Central memory CD4-positive, alpha-beta T cell (primary cell): ENCODE measurements around the gene STAM.
"Not testable (repeated sequence)": the region's sequence is repeated elsewhere in the genome, so short reads cannot be mapped to it uniquely, and the experiment has no call there.

Experiments used
- DNase-seq: peaks from one replicate; pipeline ENCODE4 v3.0.0; 2022

STAM gene

DNA sequence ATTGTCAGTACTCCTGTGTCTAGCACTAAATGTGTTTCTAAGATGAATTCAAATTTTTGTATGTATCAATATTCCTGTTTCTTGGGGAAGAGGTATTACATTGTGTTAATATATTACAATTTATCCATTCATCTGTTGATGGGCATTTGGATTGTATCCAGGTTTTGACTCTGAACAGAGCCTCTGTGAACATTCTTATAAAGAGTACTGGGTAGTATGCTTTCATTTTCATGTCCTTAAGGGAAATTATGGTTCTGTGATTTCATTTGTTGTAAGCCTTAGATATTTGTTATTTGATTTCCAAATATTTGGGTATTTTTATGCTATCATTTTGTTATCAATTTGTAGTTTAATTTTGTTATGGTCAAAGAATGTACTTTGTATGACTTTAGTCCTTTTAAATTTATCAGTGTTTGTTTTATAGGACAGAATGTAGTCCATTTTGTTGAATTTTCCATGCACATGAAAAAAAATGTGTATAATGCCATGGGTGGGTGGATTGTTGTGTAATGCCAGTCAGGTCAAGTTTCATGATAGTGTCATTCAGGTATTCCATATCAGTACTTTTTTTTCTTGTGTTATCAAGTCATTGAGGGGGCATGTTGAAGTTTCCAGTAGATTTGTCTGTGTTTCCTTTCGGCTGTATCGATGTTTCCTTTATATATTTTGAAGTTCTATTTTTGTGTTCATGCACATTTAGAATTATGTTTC lies 38.4 kb downstream of the STAM start:
- no peak for DNase-seq

DNA sequence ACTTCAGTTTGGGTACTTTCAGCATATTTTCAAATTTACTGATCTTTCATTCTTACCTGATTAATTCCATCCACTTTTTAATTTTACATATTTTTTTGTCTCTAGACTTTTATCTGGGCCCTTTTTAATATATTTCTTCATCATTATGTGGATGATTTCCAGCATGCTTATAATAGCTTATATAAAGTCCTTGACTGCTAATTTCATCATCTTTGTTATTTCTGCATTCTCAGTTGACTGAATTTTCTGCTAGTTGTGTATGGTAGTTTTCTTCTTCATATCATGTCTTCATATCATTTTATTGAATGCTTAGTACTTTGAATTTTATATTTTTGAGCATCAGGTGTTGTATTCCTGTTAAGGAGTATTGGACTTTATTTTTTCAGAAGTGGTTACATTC lies 39.6 kb downstream of the STAM start:
- DNase-seq: no peak

DNA sequence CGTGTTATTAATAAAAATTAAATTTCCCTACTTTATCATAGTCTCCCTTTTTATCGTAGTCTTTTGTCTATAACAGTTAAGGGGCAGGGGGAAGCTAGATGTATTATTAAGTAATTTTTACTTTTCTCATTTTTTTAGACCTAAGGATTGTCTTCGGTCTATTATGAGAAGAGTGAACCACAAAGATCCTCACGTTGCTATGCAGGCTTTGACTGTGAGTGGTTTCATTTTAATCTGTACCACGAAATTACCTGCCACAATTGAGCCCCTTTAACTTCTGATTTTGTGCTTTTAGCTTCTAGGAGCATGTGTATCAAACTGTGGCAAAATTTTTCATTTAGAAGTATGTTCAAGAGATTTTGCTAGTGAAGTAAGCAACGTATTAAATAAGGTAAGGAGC lies 40.6 kb downstream of the STAM start:
- DNase-seq: no peak

- DNase-seq: no peak
Observed at GRCh38 chr10:17685233-17685840, 41.4 kb downstream of the STAM start.

- DNase-seq: no peak
Observed at GRCh38 chr10:17687117-17687831, 43.3 kb downstream of the STAM start.

- no peak for DNase-seq
Observed at GRCh38 chr10:17689137-17689536, 45.2 kb downstream of the STAM start.

- no peak for DNase-seq
Observed at GRCh38 chr10:17693009-17693408, 49.1 kb downstream of the STAM start.

GRCh38 chr10:17698696-17699095 lies 54.7 kb downstream of the STAM start:
- DNase-seq: no peak

DNA sequence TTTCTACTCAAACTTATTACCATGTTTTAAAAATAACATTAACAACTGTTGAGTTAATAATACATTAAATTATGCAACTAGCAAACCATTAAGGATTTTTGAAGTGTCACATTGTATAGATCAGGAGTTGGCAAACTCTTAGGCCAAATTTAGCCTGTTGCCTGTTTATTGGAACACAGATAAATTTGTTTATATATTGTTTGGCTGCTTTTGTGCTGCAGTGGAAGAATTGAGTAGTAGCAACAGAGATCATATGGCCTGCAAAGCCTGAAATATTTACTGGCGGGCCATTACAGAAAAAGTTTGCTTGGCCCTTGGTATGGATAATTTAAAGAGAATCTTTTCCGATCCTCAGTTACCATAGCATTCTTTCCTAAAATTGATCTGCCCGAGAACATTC lies 57.4 kb downstream of the STAM start:
- DNase-seq: no peak

DNA sequence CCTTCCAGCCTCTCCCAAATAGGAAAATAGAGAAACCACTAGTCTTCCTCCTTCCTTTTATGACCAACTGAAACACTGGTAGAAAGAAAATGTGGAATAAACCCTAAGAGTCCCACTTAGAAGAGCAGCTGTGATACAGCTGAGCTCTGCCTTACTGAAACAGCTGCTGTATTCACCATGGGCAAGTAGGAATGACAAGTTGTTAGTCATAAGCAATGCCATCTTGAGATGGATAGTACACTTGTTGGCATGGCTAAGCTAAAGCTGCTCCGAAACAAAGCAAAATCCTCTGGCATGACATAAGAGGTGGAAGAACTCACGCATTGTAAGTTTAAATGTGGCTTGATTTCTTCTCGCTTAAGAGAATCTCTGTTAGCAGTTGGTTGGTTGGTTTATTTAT lies 59.8 kb downstream of the STAM start:
- no peak for DNase-seq

DNA sequence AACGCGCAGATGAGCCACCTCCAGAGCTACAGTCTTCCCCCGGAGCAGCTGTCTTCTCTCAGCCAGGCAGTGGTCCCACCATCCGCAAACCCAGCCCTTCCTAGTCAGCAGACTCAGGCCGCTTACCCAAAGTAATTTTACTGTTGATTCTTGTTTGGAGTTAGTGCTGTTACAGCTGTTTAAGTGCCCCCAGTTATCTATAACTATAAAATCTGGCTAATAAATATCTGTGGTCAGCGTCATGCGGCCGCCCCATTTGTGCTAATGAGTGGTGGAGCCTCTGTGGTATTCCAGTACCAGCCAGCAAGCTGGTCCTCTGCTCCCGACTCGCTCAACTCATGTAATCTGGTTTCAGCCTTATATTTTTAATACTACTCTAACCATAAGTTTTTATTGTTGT lies 64.9 kb downstream of the STAM start:
- DNase-seq: no peak

- no peak for DNase-seq
Observed at GRCh38 chr10:17709492-17709891, 65.5 kb downstream of the STAM start.

DNA sequence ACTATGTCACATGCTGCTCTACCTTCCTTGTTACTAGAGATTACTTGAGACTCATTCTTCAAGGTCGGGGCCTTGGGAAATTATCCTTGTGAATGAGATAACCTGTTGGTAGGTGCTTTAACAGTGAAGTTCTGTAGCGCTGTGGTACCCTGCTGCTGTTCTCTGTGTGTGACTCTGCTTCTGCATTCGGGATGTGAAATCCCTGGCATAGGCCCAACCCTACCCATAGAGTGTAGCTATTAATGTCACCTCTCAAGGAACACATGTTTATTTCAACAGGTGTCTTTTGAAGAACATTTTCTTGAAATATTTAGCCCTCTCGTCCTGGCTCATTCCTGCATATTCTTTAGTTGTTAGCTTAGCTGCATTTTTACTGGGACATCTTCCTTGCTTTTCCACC lies 66.2 kb downstream of the STAM start:
- no peak for DNase-seq

GRCh38 chr10:17712053-17712452 lies 68.1 kb downstream of the STAM start:
- DNase-seq: no peak

GRCh38 chr10:17712717-17713471 lies 68.9 kb downstream of the STAM start:
- no peak for DNase-seq

- no peak for DNase-seq
Observed at GRCh38 chr10:17713758-17714157, 69.8 kb downstream of the STAM start.

DNA sequence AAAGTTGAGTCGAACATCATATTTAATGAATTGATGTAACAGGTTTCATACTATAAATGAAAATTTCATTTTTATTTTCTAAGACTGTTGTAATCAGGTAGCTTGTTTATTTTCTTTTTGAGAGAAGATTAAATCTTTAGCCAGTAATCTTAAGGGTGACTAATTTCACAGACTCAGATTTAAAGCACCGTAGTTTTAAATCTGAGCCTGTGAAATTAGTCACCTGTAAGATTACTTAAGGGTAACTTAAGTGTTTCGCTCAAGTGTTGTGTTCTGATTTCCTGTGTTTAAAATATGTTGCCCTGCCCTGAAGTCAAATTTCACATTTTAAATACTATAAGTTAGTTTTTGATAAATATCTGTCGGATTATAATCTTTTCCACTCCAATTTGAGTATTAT lies 72.2 kb downstream of the STAM start:
- no peak for DNase-seq

DNA sequence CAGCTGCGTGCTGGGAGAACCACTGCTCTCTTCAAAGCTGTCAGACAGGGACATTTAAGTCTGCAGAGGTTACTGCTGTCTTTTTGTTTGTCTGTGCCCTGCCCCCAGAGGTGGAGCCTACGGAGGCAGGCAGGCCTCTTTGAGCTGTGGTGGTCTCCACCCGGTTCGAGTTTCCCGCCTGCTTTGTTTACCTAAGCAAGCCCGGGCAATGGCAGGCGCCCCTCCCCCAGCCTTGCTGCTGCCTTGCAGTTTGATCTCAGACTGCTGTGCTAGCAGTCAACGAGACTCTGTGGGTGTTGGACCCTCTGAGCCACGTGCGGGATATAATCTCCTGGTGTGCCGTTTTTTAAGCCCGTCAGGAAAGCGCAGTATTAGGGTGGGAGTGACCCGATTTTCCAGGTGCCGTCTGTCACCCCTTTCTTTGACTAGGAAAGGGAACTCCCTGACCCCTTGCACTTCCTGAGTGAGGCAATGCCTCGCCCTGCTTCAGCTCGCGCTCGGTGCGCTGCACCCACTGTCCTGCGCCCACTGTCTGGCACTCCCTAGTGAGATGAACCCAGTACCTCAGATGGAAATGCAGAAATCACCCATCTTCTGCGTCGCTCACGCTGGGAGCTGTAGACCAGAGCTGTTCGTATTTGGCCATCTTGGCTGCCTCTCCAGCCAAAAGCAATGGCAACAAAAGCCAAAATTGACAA lies 78.5 kb downstream of the STAM start:
- not testable (repeated sequence) for DNase-seq

- no peak for DNase-seq
Observed at GRCh38 chr10:17725703-17726102, 81.8 kb downstream of the STAM start.

DNA sequence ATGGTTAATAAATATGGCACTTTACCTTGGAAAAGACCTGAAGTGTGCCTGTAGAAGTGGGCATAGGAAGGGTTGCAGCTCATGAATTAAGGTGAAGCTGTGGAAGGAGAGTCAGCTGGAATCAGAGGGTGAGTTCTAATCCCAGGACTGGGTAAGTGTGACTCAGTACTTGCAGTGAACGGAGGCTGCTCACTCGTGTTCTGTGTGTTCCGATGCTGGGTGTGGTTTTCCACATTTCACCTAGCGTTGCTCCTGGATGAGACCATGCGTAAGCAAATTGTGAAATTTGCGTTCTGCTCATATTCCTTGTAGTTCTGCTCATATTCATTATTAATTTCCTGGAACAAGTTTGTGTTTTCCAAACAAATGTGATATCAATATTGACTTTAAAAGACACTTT lies 85.7 kb downstream of the STAM start:
- DNase-seq: no peak

DNA sequence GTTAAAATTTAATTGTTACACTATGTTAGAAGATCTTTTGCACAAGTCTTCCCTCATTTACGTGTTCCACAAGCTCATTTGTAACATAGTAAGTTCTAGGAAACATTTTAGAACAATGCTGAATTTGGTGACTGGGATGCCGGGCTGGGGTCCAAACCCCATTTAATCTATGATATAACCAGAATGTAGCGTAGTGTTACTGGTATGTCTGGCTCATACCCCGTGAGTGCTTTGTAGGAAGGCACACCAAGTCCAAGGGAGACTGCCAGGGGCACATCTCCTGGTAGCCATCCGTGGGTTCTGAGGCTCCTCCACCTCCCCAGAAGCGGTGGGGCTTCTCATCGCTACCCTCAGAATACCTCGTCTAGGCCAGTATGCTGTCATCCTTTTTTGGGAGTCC lies 86.7 kb downstream of the STAM start:
- DNase-seq: no peak

DNA sequence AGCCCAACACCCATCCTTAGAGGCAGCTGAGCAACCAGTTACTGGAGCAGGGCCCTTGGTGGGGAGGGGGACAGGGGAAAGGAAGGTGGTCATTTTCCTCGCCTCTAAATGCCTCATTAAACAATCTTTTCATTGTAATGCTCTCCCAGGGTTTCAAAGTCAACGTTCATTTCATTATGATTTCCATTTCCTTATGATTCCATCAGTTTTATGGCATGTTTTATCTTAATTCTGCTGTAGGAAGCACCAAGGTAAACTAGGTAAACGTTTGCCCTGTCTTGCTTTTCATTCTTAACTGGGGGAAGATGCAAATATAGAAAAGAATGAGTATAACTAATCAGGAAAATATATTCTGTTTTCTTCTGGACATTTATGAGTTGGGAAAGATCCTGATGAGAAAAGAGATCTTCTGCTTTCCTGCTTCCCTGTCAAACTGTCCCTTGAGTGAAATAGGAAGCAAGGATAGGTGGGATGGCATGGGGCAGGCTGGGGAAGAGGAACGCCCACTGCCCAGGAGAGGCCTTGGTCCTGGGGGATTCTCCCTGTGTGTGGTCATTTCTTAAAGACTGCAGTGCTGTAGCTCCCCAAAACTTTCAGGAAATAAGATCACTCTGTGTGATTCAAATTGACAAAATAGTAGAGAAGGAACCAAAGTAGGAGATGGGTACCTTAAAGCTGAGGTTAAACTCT lies 87.5 kb downstream of the STAM start:
- no peak for DNase-seq
